CD4-positive, CD25-positive, alpha-beta regulatory T cell (primary cell): Measurements from ENCODE around the gene FAM25G. TPM values are rescaled to one million over a fixed set of nuclear protein-coding genes. Genes with fewer than 3 reads are reported as not detected.
A peak's percentile ranks its signal among the peaks of the same experiment; 100 is the strongest.
"Not testable (repeated sequence)": the region's sequence is repeated elsewhere in the genome, so short reads cannot be mapped to it uniquely, and the experiment has no call there.

Source experiments
- ATAC-seq, 2 donors: fragments of 150-1000 bp; cut with Tn5 transposase; one replicate each; pipeline ENCODE4 v1.10.0; 2021; ENCODE audit warnings: low read depth in 2 of 2, moderate number of reproducible peaks in 2 of 2, moderate library complexity in 1 of 2
- DNase-seq, 3 donors: peaks; one replicate each; pipeline versions ENCODE4 v3.0.0 to v3.0.0-alpha.2; 2012 to 2022; ENCODE audit warnings: mixed read lengths in 1 of 3
- H3K27ac ChIP-seq: one replicate; pipeline ENCODE4 v1.7.0; 2013; ENCODE audit warnings: mild to moderate bottlenecking, low read length; ENCODE audit not compliant: insufficient read depth, poor library complexity, severe bottlenecking
- H3K27me3 ChIP-seq: one replicate; pipeline ENCODE4 v1.7.0; 2013; ENCODE audit warnings: low read length; ENCODE audit not compliant: control insufficient read depth, insufficient read depth
- H3K36me3 ChIP-seq: one replicate; pipeline ENCODE4 v1.7.0; 2013; ENCODE audit warnings: mild to moderate bottlenecking, low read length, moderate library complexity; ENCODE audit not compliant: control insufficient read depth, insufficient read depth
- H3K4me1 ChIP-seq: 2 replicates; pipeline ENCODE4 v1.7.0; 2013; ENCODE audit warnings: mild to moderate bottlenecking, low read length; ENCODE audit not compliant: insufficient read depth, control insufficient read depth, poor library complexity, severe bottlenecking
- H3K4me3 ChIP-seq: one replicate; pipeline ENCODE4 v1.7.0; 2013; ENCODE audit warnings: low read depth, mild to moderate bottlenecking, low read length, moderate library complexity
- H3K9me3 ChIP-seq, 2 experiments: 1 replicate in 1 of 2; 2 replicates in 1 of 2; pipeline ENCODE4 v1.7.0; 2013; ENCODE audit warnings: low read length in 2 of 2, mild to moderate bottlenecking in 1 of 2, moderate library complexity in 1 of 2; ENCODE audit not compliant: control insufficient read depth in 2 of 2
- H3K27ac Mint-ChIP-seq, 3 donors: one replicate each; pipeline ENCODE4 v1.8.0; 2020 to 2022; ENCODE audit warnings: mild to moderate bottlenecking in 3 of 3, mixed read lengths in 3 of 3, moderate library complexity in 2 of 3
- H3K27me3 Mint-ChIP-seq: one replicate; pipeline ENCODE4 v1.8.0; 2022; ENCODE audit warnings: mild to moderate bottlenecking, mixed read lengths
- H3K36me3 Mint-ChIP-seq: one replicate; pipeline ENCODE4 v1.8.0; 2020; ENCODE audit warnings: mixed read lengths
- H3K4me1 Mint-ChIP-seq, 4 donors: one replicate each; pipeline ENCODE4 v1.8.0; 2020 to 2022; ENCODE audit warnings: mixed read lengths in 4 of 4, mild to moderate bottlenecking in 1 of 4
- H3K4me3 Mint-ChIP-seq, 4 donors: one replicate each; pipeline ENCODE4 v1.8.0; 2020 to 2022; ENCODE audit warnings: mild to moderate bottlenecking in 4 of 4, mixed read lengths in 4 of 4, moderate library complexity in 3 of 4
- H3K9me3 Mint-ChIP-seq, 7 donors: one replicate each; pipeline ENCODE4 v1.8.0; 2020 to 2022; ENCODE audit warnings: mixed read lengths in 7 of 7, mild to moderate bottlenecking in 3 of 7, moderate library complexity in 2 of 7
- polyA plus RNA-seq, 4 donors: library from polyadenylated mRNA; unstranded; fragments of 300-500 nt; fragmentation: Illumina TruSeq; gene quantifications; one replicate each; pipeline ENCODE4 v1.2.3, GENCODE V29; 2021
- total RNA-seq: library from RNA; stranded (reverse); gene quantifications from one replicate; pipeline ENCODE4 v1.2.3, GENCODE V29; 2022

The FAM25G gene
- total and polyA plus RNA-seq, 5 donors from 2014 or later = not detected

GRCh38 chr10:47483923-47484322 lies 7.6 kb downstream of the FAM25G start, which contains the start of gene ANXA8:
Gene ANXA8, minus strand, starts transcription at chr10:47484115. Its CDS starts 182 bp downstream, at chr10:47483933.
- H3K9me3 ChIP-seq, H3K4me3 ChIP-seq, DNase-seq, H3K27me3 ChIP-seq, H3K36me3 Mint-ChIP-seq, H3K4me1 Mint-ChIP-seq, H3K27ac Mint-ChIP-seq, H3K27ac ChIP-seq, H3K27me3 Mint-ChIP-seq, H3K36me3 ChIP-seq, H3K9me3 Mint-ChIP-seq, H3K4me1 ChIP-seq: not testable (repeated sequence)
- H3K4me3 Mint-ChIP-seq = peak within 1 kb of the TSS in 1 of 4 donors; percentile 10
- ATAC-seq = peak in 1 of 2 donors; percentile 13

- not testable (repeated sequence) for H3K36me3 Mint-ChIP-seq, H3K36me3 ChIP-seq, H3K27ac Mint-ChIP-seq, DNase-seq, H3K27me3 ChIP-seq, ATAC-seq, H3K9me3 Mint-ChIP-seq, H3K4me3 ChIP-seq, H3K4me1 Mint-ChIP-seq, H3K4me1 ChIP-seq, H3K27ac ChIP-seq, H3K27me3 Mint-ChIP-seq, H3K4me3 Mint-ChIP-seq, H3K9me3 ChIP-seq
Measured at GRCh38 chr10:47482367-47482766, 9.1 kb downstream of the FAM25G start.

DNA sequence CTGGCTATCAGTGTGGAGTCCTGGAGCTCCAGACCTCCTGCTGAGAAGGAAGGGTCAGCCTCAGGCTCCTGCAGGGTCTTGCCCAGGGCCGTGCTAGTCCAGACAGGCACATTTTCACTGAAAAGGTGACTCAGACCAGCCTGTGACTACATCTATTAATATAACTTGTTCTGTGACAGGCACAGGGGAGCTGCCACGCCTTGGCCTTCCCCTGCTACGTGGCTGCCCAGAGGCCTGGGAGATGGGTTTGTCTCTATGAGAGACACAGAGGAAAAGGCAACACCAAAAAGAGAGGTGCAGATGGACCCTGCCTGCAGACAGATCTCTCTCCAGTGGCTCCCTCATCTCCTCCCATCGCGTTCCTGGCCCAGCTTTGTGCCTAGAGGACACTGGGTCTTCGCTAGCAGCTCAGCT lies 9.7 kb downstream of the FAM25G start:
- H3K9me3 Mint-ChIP-seq, H3K27ac ChIP-seq, H3K9me3 ChIP-seq, H3K36me3 ChIP-seq, H3K27ac Mint-ChIP-seq, H3K4me3 Mint-ChIP-seq, H3K4me3 ChIP-seq, H3K36me3 Mint-ChIP-seq, DNase-seq, H3K27me3 ChIP-seq, ATAC-seq, H3K4me1 ChIP-seq, H3K4me1 Mint-ChIP-seq, H3K27me3 Mint-ChIP-seq: not testable (repeated sequence)

DNA sequence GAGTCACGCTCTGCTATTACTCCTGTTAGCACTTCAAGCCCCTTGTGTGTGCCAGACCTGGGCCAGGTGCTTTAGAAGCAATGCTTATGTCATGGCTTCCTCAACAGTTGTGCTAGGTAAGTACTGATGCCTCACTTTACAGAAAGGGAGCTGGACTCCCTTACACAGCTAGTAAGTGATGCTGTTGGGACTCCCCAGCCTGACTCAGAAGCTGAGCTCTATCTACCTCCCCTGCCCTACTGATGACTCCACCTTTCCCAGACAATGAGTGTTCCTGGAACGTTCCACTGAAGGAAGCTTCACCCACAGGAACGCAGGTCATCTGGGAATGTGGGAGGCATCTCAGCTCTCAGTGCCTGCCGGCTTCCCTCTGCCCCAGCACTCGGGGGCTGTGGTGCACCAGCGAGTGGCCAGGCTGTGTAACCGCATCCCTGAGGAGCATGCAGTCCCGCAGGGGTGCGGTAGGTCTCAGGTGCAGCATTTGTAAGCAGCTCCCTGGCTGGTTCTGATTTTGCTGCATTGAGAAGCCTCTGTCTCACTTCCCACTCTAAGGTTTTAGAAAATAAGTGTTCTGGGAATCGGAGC lies 10.2 kb downstream of the FAM25G start:
- H3K36me3 ChIP-seq, H3K27me3 Mint-ChIP-seq, H3K27me3 ChIP-seq, H3K9me3 ChIP-seq, H3K27ac Mint-ChIP-seq, H3K4me3 ChIP-seq, H3K4me1 Mint-ChIP-seq, H3K4me1 ChIP-seq, DNase-seq, H3K9me3 Mint-ChIP-seq, H3K36me3 Mint-ChIP-seq, ATAC-seq, H3K4me3 Mint-ChIP-seq, H3K27ac ChIP-seq: not testable (repeated sequence)

GRCh38 chr10:47480133-47480532 lies 11.4 kb downstream of the FAM25G start:
- not testable (repeated sequence) for H3K27me3 Mint-ChIP-seq, H3K9me3 Mint-ChIP-seq, H3K4me1 ChIP-seq, H3K36me3 ChIP-seq, H3K27ac ChIP-seq, H3K4me1 Mint-ChIP-seq, ATAC-seq, H3K4me3 Mint-ChIP-seq, H3K9me3 ChIP-seq, H3K4me3 ChIP-seq, H3K36me3 Mint-ChIP-seq, DNase-seq, H3K27ac Mint-ChIP-seq, H3K27me3 ChIP-seq

GRCh38 chr10:47478114-47478513 lies 13.4 kb downstream of the FAM25G start:
- not testable (repeated sequence) for H3K27ac Mint-ChIP-seq, H3K9me3 Mint-ChIP-seq, H3K4me3 Mint-ChIP-seq, H3K4me3 ChIP-seq, ATAC-seq, H3K27me3 ChIP-seq, H3K9me3 ChIP-seq, H3K27me3 Mint-ChIP-seq, DNase-seq, H3K36me3 Mint-ChIP-seq, H3K27ac ChIP-seq, H3K4me1 Mint-ChIP-seq, H3K36me3 ChIP-seq, H3K4me1 ChIP-seq

- H3K9me3 Mint-ChIP-seq, H3K36me3 ChIP-seq, H3K4me3 ChIP-seq, H3K4me1 ChIP-seq, H3K27me3 Mint-ChIP-seq, H3K9me3 ChIP-seq, H3K27ac Mint-ChIP-seq, DNase-seq, ATAC-seq, H3K27ac ChIP-seq, H3K4me1 Mint-ChIP-seq, H3K27me3 ChIP-seq, H3K4me3 Mint-ChIP-seq, H3K36me3 Mint-ChIP-seq: not testable (repeated sequence)
Measured at GRCh38 chr10:47477078-47477477, 14.4 kb downstream of the FAM25G start.

DNA sequence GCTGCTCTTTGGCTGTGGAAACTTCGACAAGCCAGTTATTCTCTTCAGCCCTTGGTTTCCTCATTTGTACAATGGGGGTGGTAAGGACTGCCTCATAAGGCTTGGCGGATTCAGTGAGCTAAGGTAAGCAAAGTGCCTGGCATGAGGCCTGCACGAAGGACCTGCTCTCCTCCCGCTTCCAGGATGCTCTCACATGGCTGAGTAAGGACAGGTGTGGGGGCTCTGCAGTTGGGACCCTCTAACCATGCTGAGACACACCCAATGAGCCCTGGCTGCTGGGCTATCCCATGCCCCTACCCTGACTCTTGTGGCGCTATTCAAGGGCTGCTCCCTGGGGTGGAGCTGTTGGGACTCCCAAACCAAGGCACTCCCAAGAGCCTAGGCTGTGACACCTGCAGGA lies 16.4 kb downstream of the FAM25G start:
- not testable (repeated sequence) for ATAC-seq, H3K27me3 ChIP-seq, H3K4me3 ChIP-seq, H3K4me1 Mint-ChIP-seq, H3K27me3 Mint-ChIP-seq, DNase-seq, H3K36me3 Mint-ChIP-seq, H3K27ac Mint-ChIP-seq, H3K36me3 ChIP-seq, H3K4me3 Mint-ChIP-seq, H3K9me3 Mint-ChIP-seq, H3K4me1 ChIP-seq, H3K27ac ChIP-seq, H3K9me3 ChIP-seq
